A549 (cell line): ENCODE data around the gene CD63. TPM values are rescaled to one million over a fixed set of nuclear protein-coding genes. Genes with fewer than 3 reads are reported as not detected.

Experiments used
- ATAC-seq, 2 experiments: fragments of 200-7000 bp in 1 of 2; fragments of >200 bp in 1 of 2; cut with Nextera tagmentation in 1 of 2; cut with Tn5 transposase in 1 of 2; 3 replicates each; pipeline versions ENCODE4 v1.8.0 to v1.9.1; 2018 to 2020; ENCODE audit warnings: mild to moderate bottlenecking in 1 of 2, moderate library complexity in 1 of 2
- CTCF ChIA-PET: fragments of 300-600 bp; sonication (Branson Sonifier 250); formaldehyde crosslinking; extraction: SDS; loops from one replicate; lab custom pipeline; 2021; ENCODE audit warnings: antibody characterized with exemption, inconsistent platforms; lab: Yijun Ruan, JAX
- POLR2A ChIA-PET: fragments of 350-600 bp; formaldehyde crosslinking; extraction: SDS; loops from one replicate; lab custom pipeline; 2021; ENCODE audit warnings: antibody characterized with exemption, inconsistent platforms; lab: Yijun Ruan, JAX
- DNase-seq, 2 experiments: peaks; one replicate each; pipeline versions ENCODE4 v3.0.0 to v3.0.0-alpha.2; 2011 to 2016; ENCODE audit warnings: low read depth in 1 of 2, low spot score in 1 of 2
- FAIRE-seq: peaks from 2 replicates; lab custom pipeline; 2011; peaks lifted over from hg19 to GRCh38; lab: Jason Lieb, UNC
- H3K27ac ChIP-seq, 2 experiments: fragments of >200 bp; sonication (Bioruptor Twin); formaldehyde crosslinking; 3 replicates each; pipeline ENCODE4 v1.5.1; 2016 to 2017
- H3K4me1 ChIP-seq: fragments of >200 bp; sonication (Bioruptor Twin); formaldehyde crosslinking; 3 replicates; pipeline ENCODE4 v1.6.1; 2016
- H3K4me2 ChIP-seq: fragments of >200 bp; sonication (Bioruptor Twin); formaldehyde crosslinking; 3 replicates; pipeline ENCODE4 v1.6.1; 2016
- H3K4me3 ChIP-seq: fragments of >200 bp; sonication (Bioruptor Twin); formaldehyde crosslinking; 3 replicates; pipeline ENCODE4 v1.5.1; 2016
- H3K9me3 ChIP-seq: fragments of >200 bp; sonication (Bioruptor Twin); formaldehyde crosslinking; 3 replicates; pipeline ENCODE4 v1.6.1; 2016
- BHLHE40 ChIP-seq: IDR thresholded peaks from 2 replicates; pipeline ENCODE4 v1.6.1; 2012; ENCODE audit warnings: low read depth, low read length, inconsistent platforms
- CBX2 ChIP-seq: fragments of 200-600 bp; sonication (generic); IDR thresholded peaks from 2 replicates; pipeline ENCODE4 v1.6.1; 2016; ENCODE audit warnings: low read depth, mild to moderate bottlenecking, borderline replicate concordance
- CBX8 ChIP-seq: fragments of 200-600 bp; sonication (generic); IDR thresholded peaks from 2 replicates; pipeline ENCODE4 v1.6.1; 2016
- CEBPB ChIP-seq, 2 experiments: fragments of >200 bp in 1 of 2; sonication (Bioruptor Twin) in 1 of 2; formaldehyde crosslinking in 1 of 2; IDR thresholded peaks; 2 replicates each; pipeline ENCODE4 v1.6.1; 2012 to 2016
- CHD4 ChIP-seq: fragments of 200-600 bp; sonication (generic); IDR thresholded peaks from 2 replicates; pipeline ENCODE4 v1.6.1; 2016; ENCODE audit warnings: antibody characterized with exemption, mild to moderate bottlenecking, borderline replicate concordance
- CTCF ChIP-seq: fragments of >200 bp; sonication (Bioruptor Twin); formaldehyde crosslinking; IDR thresholded peaks from 3 replicates; pipeline ENCODE4 v1.5.1; 2016
- ELK1 ChIP-seq: fragments of 150-350 bp; IDR thresholded peaks from 2 replicates; pipeline ENCODE4 v1.6.1; 2014; ENCODE audit warnings: low read depth, mild to moderate bottlenecking, low read length
- ESRRA ChIP-seq: fragments of 150-350 bp; IDR thresholded peaks from 2 replicates; pipeline ENCODE4 v1.6.1; 2014; ENCODE audit warnings: mild to moderate bottlenecking, low read length, borderline replicate concordance
- FOSL2 ChIP-seq, 2 experiments: fragments of 450-650 bp in 1 of 2; fragments of >200 bp in 1 of 2; sonication (Bioruptor Twin) in 1 of 2; formaldehyde crosslinking; IDR thresholded peaks; 2 replicates each; pipeline versions ENCODE4 v1.5.0 to v1.6.1; 2016 to 2020; ENCODE audit warnings: mild to moderate bottlenecking in 1 of 2, moderate library complexity in 1 of 2
- FOXS1 ChIP-seq: fragments of 250-450 bp; sonication (Bioruptor Pico); IDR thresholded peaks from 2 replicates; pipeline ENCODE4 v1.5.0; 2020; ENCODE audit warnings: mild to moderate bottlenecking, moderate library complexity
- HOXA7 ChIP-seq: fragments of 250-450 bp; sonication (Bioruptor Pico); IDR thresholded peaks from 2 replicates; pipeline ENCODE4 v1.5.0; 2020; ENCODE audit warnings: mild to moderate bottlenecking, moderate library complexity
- HOXB5 ChIP-seq: fragments of 250-450 bp; sonication (Bioruptor Pico); IDR thresholded peaks from 2 replicates; pipeline ENCODE4 v1.5.0; 2020; ENCODE audit warnings: mild to moderate bottlenecking, moderate library complexity
- KDM1A ChIP-seq: fragments of 200-600 bp; sonication (generic); IDR thresholded peaks from 2 replicates; pipeline ENCODE4 v1.6.1; 2016; ENCODE audit warnings: low read depth, mild to moderate bottlenecking
- KDM5A ChIP-seq: fragments of 200-600 bp; sonication (generic); IDR thresholded peaks from 2 replicates; pipeline ENCODE4 v1.6.1; 2016; ENCODE audit warnings: antibody characterized with exemption, mild to moderate bottlenecking
- MAFK ChIP-seq: fragments of 450-650 bp; IDR thresholded peaks from 2 replicates; pipeline ENCODE4 v1.6.1; 2014; ENCODE audit not compliant: partially characterized antibody
- PHF8 ChIP-seq: fragments of 200-600 bp; sonication (generic); IDR thresholded peaks from 2 replicates; pipeline ENCODE4 v1.6.1; 2016; ENCODE audit warnings: low read depth, mild to moderate bottlenecking, antibody characterized with exemption, moderate library complexity, borderline replicate concordance
- SMC3 ChIP-seq: fragments of >200 bp; sonication (Bioruptor Twin); formaldehyde crosslinking; IDR thresholded peaks from 3 replicates; pipeline ENCODE4 v1.6.1; 2018; ENCODE audit warnings: inconsistent platforms
- TFCP2L1 ChIP-seq: fragments of 250-450 bp; sonication (Bioruptor Pico); IDR thresholded peaks from 2 replicates; pipeline ENCODE4 v1.5.0; 2021; ENCODE audit warnings: mild to moderate bottlenecking
- ZFP36 ChIP-seq: fragments of 450-650 bp; IDR thresholded peaks from 2 replicates; pipeline ENCODE4 v1.6.1; 2014; ENCODE audit warnings: borderline replicate concordance; ENCODE audit not compliant: partially characterized antibody
- ZNF302 ChIP-seq: fragments of 250-450 bp; sonication (Bioruptor Pico); IDR thresholded peaks from 2 replicates; pipeline ENCODE4 v1.9.0; 2021; ENCODE audit warnings: inconsistent platforms, mild to moderate bottlenecking, moderate library complexity
- WGBS: methylation state at CpG from one replicate; pipeline ENCODE4 v1.1.6; 2017; ENCODE audit errors: missing lambda C conversion rate; 5-methylcytosine and 5-hydroxymethylcytosine counted together
- polyA plus RNA-seq, 4 experiments: library from polyadenylated mRNA; depleted of rRNA in 3 of 4; stranded (reverse); fragments of >200 nt; fragmentation: RNase III in 1 of 4; extraction: RNeasy Plus Mini Kit Qiagen cat#74134 plus additional on column Dnase treatment in 1 of 4; gene quantifications; 2 replicates in 3 of 4; 3 replicates in 1 of 4; pipeline ENCODE4 v1.2.3, GENCODE V29; 2011 to 2017
- TF ChIP-seq, protein P1 (sequence below): fragments of 450-650 bp; IDR thresholded peaks from 2 replicates; pipeline ENCODE4 v1.6.1; 2014; ENCODE audit warnings: antibody characterized with exemption

The CD63 gene
- polyA plus RNA-seq, 2 of the 4 experiments (the other 2 are of a cell fraction), result 530 to 724 TPM

DNA sequence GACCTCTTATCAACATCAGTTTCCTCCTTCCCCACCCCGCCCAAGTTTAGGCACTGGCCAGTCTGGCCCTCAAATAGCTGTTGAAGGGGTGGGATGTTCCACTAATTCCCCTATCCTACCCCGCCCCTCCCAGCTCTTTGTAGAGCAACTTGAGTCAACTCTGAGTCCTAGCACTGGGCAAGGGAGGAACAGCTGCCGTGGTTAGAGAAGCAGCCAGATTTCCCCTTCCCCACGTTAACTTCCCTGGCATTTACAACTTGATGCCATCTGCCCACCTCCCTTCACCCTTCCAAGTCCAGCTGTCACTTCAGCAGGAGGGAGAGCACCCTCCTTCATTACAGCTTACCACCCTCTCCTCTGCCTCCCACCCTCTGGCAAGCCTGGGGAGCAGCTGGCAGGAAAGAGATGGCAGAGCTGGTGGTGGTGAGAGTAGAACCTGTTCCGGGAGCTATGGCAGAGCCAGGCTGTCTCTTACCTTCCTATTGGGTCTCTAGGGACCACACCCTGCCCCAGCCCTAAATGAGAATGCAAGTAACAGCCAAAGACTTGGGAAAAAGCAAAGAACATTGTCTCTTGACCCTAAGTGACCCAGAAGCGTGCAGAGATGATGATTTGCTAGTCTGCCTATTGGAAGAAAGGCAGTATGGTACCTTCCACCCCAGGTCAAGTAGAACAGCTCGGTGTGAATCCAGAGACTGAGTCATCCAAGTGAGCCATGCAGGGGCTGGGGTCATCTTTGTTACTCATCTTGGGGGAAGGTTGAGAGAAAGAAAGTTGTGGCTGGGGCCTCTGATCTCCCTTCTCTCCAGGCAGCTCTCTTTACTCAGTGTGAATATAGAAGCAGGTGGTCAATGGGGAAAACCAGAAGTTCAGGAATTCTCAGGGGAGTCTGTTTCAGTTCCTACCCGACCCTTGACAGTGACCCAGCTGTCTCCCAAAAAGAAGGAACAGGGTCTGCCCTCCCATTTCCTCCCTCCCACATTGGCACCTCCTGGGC lies 11.5 kb downstream of the CD63 start:
- POLR2A ChIA-PET, result interaction anchor here (1.0 kb wide), 1 partner anchor 12 kb away, joined by 3 read pairs; the partner anchor contains the start of gene CD63
- TF ChIP-seq HOXA7 (CRISPR knock-in tag) (no peak), CEBPB (IDR thresholded peaks at IDR 0.05) (no peak)
- DNase-seq (no peak), ATAC-seq (no peak), FAIRE-seq (no peak)
- peak overlapping the region; percentile 86 for H3K4me3 ChIP-seq
- CTCF ChIA-PET, result interaction anchor here (0.7 to 12.3 kb wide), 8 partner anchors 8 to 209 kb away, joined by 3 to 139 read pairs (median 14); partner anchors contain the start of genes GDF11 and ITGA7
- 55% methylated on average over 8 of the region's 8 CpGs for WGBS
- H3K4me2 ChIP-seq, result peak overlapping the region; percentile 93
- peak overlapping the region; percentile 96 to 97 for H3K27ac ChIP-seq
- H3K9me3 ChIP-seq, result no peaks in the 10 kb centered on the region
- H3K4me1 ChIP-seq, result peaks cover 54% of the 10 kb centered on the region

GRCh38 chr12:55716582-55716957 lies 12.2 kb downstream of the CD63 start:
- POLR2A ChIA-PET, result interaction anchor here (1.2 to 1.5 kb wide), 5 partner anchors 8 to 113 kb away, joined by 5 to 10 read pairs (median 6); partner anchors contain the start of genes CD63, DNAJC14, ORMDL2 and SARNP
- no peaks in the 10 kb centered on the region for H3K9me3 ChIP-seq
- peak overlapping the region; percentile 86 for H3K4me3 ChIP-seq
- no peak for DNase-seq
- WGBS, result 2% methylated on average over 13 of the region's 13 CpGs
- no peak for FAIRE-seq
- TF ChIP-seq CBX2, result no peak
- TF ChIP-seq PHF8, result no peak
- TF ChIP-seq FOXS1 (CRISPR knock-in tag), result no peak
- no peak for TF ChIP-seq CHD4
- TF ChIP-seq ELK1, result no peak
- TF ChIP-seq ESRRA, result no peak
- TF ChIP-seq ZFP36, result no peak
- no peak for TF ChIP-seq CBX8
- TF ChIP-seq FOSL2 (IDR thresholded peaks at IDR 0.05), result no peak
- TF ChIP-seq FOSL2 (CRISPR knock-in tag; IDR thresholded peaks at IDR 0.05), result no peak
- no peak for TF ChIP-seq SMC3
- TF ChIP-seq CTCF, result no peak
- TF ChIP-seq, protein P1, sequence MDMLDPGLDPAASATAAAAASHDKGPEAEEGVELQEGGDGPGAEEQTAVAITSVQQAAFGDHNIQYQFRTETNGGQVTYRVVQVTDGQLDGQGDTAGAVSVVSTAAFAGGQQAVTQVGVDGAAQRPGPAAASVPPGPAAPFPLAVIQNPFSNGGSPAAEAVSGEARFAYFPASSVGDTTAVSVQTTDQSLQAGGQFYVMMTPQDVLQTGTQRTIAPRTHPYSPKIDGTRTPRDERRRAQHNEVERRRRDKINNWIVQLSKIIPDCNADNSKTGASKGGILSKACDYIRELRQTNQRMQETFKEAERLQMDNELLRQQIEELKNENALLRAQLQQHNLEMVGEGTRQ, result no peak
- TF ChIP-seq HOXB5 (CRISPR knock-in tag), result no peak
- TF ChIP-seq KDM5A, result no peak
- no peak for TF ChIP-seq TFCP2L1
- no peak for TF ChIP-seq BHLHE40
- no peak for TF ChIP-seq MAFK
- TF ChIP-seq KDM1A, result no peak
- no peak for TF ChIP-seq ZNF302 (CRISPR knock-in tag)
- TF ChIP-seq HOXA7 (CRISPR knock-in tag), result no peak
- TF ChIP-seq, all 56 proteins: peak for 0
- peak; percentile 9 to 40; a peak in 4 of 6 replicates for ATAC-seq
- H3K4me2 ChIP-seq, result peak overlapping the region; percentile 93
- CTCF ChIA-PET, result interaction anchor here (0.7 to 12.3 kb wide), 7 partner anchors 8 to 97 kb away, joined by 3 to 139 read pairs (median 20); partner anchors contain the start of genes GDF11 and ITGA7
- H3K27ac ChIP-seq, result peak overlapping the region; percentile 96 to 97
- peaks cover 52% of the 10 kb centered on the region for H3K4me1 ChIP-seq
